CD4-positive, alpha-beta memory T cell (primary cell): ENCODE data around the gene CCNE1. TPM values are rescaled to one million over a fixed set of nuclear protein-coding genes. Genes with fewer than 3 reads are reported as not detected.
A peak's percentile ranks its signal among the peaks of the same experiment; 100 is the strongest.

Source experiments
- CTCF ChIA-PET: fragments of 350-600 bp; sonication (Branson Sonifier 250); formaldehyde crosslinking; loops from one replicate; lab custom pipeline; 2021; ENCODE audit warnings: inconsistent platforms; ENCODE audit not compliant: partially characterized antibody; lab: Charles Lee
- POLR2A ChIA-PET: fragments of 350-600 bp; sonication (Branson Sonifier 250); formaldehyde crosslinking; loops from one replicate; lab custom pipeline; 2021; ENCODE audit not compliant: partially characterized antibody; lab: Charles Lee
- DNase-seq, 5 donors: peaks; one replicate each; pipeline versions ENCODE4 v3.0.0 to v3.0.0-alpha.2; 2020 to 2022; ENCODE audit warnings: mixed read lengths in 1 of 5
- H3K27ac ChIP-seq: one replicate; pipeline ENCODE4 v1.7.0; 2013; ENCODE audit warnings: low read depth, low read length
- H3K27me3 ChIP-seq: 2 replicates; pipeline ENCODE4 v1.7.0; 2013; ENCODE audit warnings: mild to moderate bottlenecking, low read length, moderate library complexity; ENCODE audit not compliant: insufficient read depth
- H3K36me3 ChIP-seq: 2 replicates; pipeline ENCODE4 v1.7.0; 2013; ENCODE audit warnings: mild to moderate bottlenecking, low read length, moderate library complexity; ENCODE audit not compliant: insufficient read depth
- H3K4me1 ChIP-seq: 2 replicates; pipeline ENCODE4 v1.7.0; 2013; ENCODE audit warnings: mild to moderate bottlenecking, low read length, moderate library complexity; ENCODE audit not compliant: insufficient read depth
- H3K4me3 ChIP-seq, 2 donors: one replicate each; pipeline ENCODE4 v1.7.0; 2013; ENCODE audit warnings: low read length in 2 of 2, mild to moderate bottlenecking in 1 of 2
- H3K9me3 ChIP-seq, 2 donors: one replicate each; pipeline ENCODE4 v1.7.0; 2013; ENCODE audit warnings: low read length in 2 of 2, control low read depth in 1 of 2; ENCODE audit not compliant: control insufficient read depth in 1 of 2
- H3K27ac Mint-ChIP-seq, 7 donors: one replicate each; pipeline ENCODE4 v1.8.0; 2020 to 2021; ENCODE audit warnings: mixed read lengths in 7 of 7, mild to moderate bottlenecking in 6 of 7, inconsistent platforms in 3 of 7, moderate library complexity in 3 of 7
- H3K27me3 Mint-ChIP-seq, 2 donors: one replicate each; pipeline ENCODE4 v1.8.0; 2020 to 2021; ENCODE audit warnings: mixed read lengths in 2 of 2
- H3K36me3 Mint-ChIP-seq, 2 donors: one replicate each; pipeline ENCODE4 v1.8.0; 2020 to 2021; ENCODE audit warnings: mixed read lengths in 2 of 2, inconsistent platforms in 1 of 2, mild to moderate bottlenecking in 1 of 2
- H3K4me1 Mint-ChIP-seq, 4 donors: one replicate each; pipeline ENCODE4 v1.8.0; 2020 to 2021; ENCODE audit warnings: mixed read lengths in 4 of 4, mild to moderate bottlenecking in 1 of 4
- H3K4me3 Mint-ChIP-seq, 8 donors: one replicate each; pipeline ENCODE4 v1.8.0; 2020 to 2021; ENCODE audit warnings: mixed read lengths in 8 of 8, mild to moderate bottlenecking in 7 of 8, moderate library complexity in 6 of 8, inconsistent platforms in 3 of 8
- H3K9me3 Mint-ChIP-seq, 8 donors: one replicate each; pipeline ENCODE4 v1.8.0; 2020 to 2021; ENCODE audit warnings: mixed read lengths in 8 of 8, mild to moderate bottlenecking in 5 of 8, inconsistent platforms in 3 of 8, moderate library complexity in 1 of 8
- intact Hi-C: fragments of 100-400 bp; cut with micrococcal nuclease; formaldehyde crosslinking; loops from one replicate; pipeline ENCODE4 v1.15.1; 2023
- polyA plus RNA-seq, 2 donors: library from polyadenylated mRNA; unstranded; fragments of 300-500 nt; fragmentation: Illumina TruSeq; gene quantifications; one replicate each; pipeline ENCODE4 v1.2.3, GENCODE V29; 2021
- total RNA-seq, 2 experiments: library from RNA; stranded (reverse); gene quantifications; one replicate each; pipeline ENCODE4 v1.2.3, GENCODE V29; 2021

The CCNE1 gene
- total and polyA plus RNA-seq, 4 experiments from 2014 or later = 0.50 to 3.4 (median 1.9) TPM

GRCh38 chr19:29769997-29770396 lies 41.8 kb upstream of the CCNE1 start:
- no peak for DNase-seq
- ChIA-PET CTCF (interaction anchor here (1.0 to 4.6 kb wide), 3 partner anchors 9 to 105 kb away, joined by 3 to 21 read pairs (median 5); no protein-coding TSS in a partner anchor), POLR2A (no interaction called here)
- H3K27ac Mint-ChIP-seq = no peak overlapping the region
- Histone ChIP-seq H3K4me3 (no peak overlapping the region), H3K9me3 (no peaks in the 10 kb centered on the region), H3K4me1 (no peaks in the 10 kb centered on the region), H3K27ac (no peak overlapping the region), H3K36me3 (no peaks in the 10 kb centered on the region), H3K27me3 (no peaks in the 10 kb centered on the region)
- H3K9me3 Mint-ChIP-seq = no peaks in the 10 kb centered on the region
- intact Hi-C loops = no loop called here
- H3K36me3 Mint-ChIP-seq = no peaks in the 10 kb centered on the region
- no peaks in the 10 kb centered on the region for H3K4me1 Mint-ChIP-seq
- H3K4me3 Mint-ChIP-seq = no peak overlapping the region
- no peaks in the 10 kb centered on the region for H3K27me3 Mint-ChIP-seq

DNA sequence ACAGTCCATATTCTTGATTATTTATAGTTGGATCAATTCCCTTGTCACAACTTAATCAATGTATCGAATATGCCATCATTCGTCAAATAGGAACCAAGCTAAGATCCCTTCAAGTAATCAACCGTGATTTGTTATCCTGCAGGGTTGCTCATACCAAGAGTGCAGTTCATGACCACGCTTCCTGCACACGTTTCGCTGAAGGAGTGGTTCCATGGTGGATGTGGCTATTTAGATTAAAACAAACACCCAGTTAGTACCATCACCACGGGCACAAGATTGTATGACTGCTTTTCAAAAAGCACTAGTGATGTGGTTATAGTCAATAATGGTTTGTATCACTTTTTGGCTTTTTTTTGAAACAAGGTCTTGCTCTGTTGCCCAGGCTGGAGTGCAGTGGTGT lies 41.1 kb upstream of the CCNE1 start:
- H3K27me3 Mint-ChIP-seq = no peaks in the 10 kb centered on the region
- ChIA-PET POLR2A (no interaction called here), CTCF (interaction anchor here (1.9 to 5.2 kb wide), 3 partner anchors 10 to 102 kb away, joined by 5 to 42 read pairs (median 21); no protein-coding TSS in a partner anchor)
- no peak for DNase-seq
- no peaks in the 10 kb centered on the region for H3K36me3 Mint-ChIP-seq
- no peak overlapping the region for H3K27ac Mint-ChIP-seq
- no peaks in the 10 kb centered on the region for H3K4me1 ChIP-seq
- H3K9me3 ChIP-seq = no peaks in the 10 kb centered on the region
- intact Hi-C loops = loop anchor here (1.0 kb wide), 1 partner anchor 103 kb away; no protein-coding TSS in a partner anchor
- H3K27me3 ChIP-seq = no peaks in the 10 kb centered on the region
- no peak overlapping the region for H3K4me3 Mint-ChIP-seq
- no peaks in the 10 kb centered on the region for H3K36me3 ChIP-seq
- no peaks in the 10 kb centered on the region for H3K9me3 Mint-ChIP-seq
- no peaks in the 10 kb centered on the region for H3K4me1 Mint-ChIP-seq
- no peak overlapping the region for H3K27ac ChIP-seq
- no peak overlapping the region for H3K4me3 ChIP-seq

- CTCF ChIA-PET = interaction anchor here (1.9 to 5.2 kb wide), 3 partner anchors 11 to 101 kb away, joined by 5 to 42 read pairs (median 21); no protein-coding TSS in a partner anchor
- H3K9me3 ChIP-seq = no peaks in the 10 kb centered on the region
Measured at GRCh38 chr19:29771708-29772414, 39.9 kb upstream of the CCNE1 start.

GRCh38 chr19:29772696-29773095 lies 39.1 kb upstream of the CCNE1 start:
- CTCF ChIA-PET = interaction anchor here (1.9 to 5.2 kb wide), 2 partner anchors 13 to 100 kb away, joined by 7 to 42 read pairs; no protein-coding TSS in a partner anchor
- H3K4me1 Mint-ChIP-seq = no peaks in the 10 kb centered on the region

More at GRCh38 chr19:29771708-29772414, 39.9 kb upstream of the CCNE1 start:
- Mint-ChIP-seq H3K9me3 (no peaks in the 10 kb centered on the region), H3K27me3 (no peaks in the 10 kb centered on the region), H3K36me3 (no peaks in the 10 kb centered on the region), H3K4me3 (no peak overlapping the region), H3K4me1 (no peaks in the 10 kb centered on the region), H3K27ac (no peak overlapping the region)
- H3K4me3 ChIP-seq = no peak overlapping the region
- no peaks in the 10 kb centered on the region for H3K36me3 ChIP-seq
- POLR2A ChIA-PET = no interaction called here
- DNase-seq = peak in 3 of 5 donors; percentile 10 to 20 (median 13)
- H3K27ac ChIP-seq = no peak overlapping the region
- H3K27me3 ChIP-seq = no peaks in the 10 kb centered on the region
- intact Hi-C loops = loop anchor here (1.0 kb wide), 1 partner anchor 101 kb away; no protein-coding TSS in a partner anchor
- H3K4me1 ChIP-seq = no peaks in the 10 kb centered on the region

GRCh38 chr19:29773141-29773540 lies 38.6 kb upstream of the CCNE1 start:
- no peak for DNase-seq
- H3K4me1 Mint-ChIP-seq = no peaks in the 10 kb centered on the region
- CTCF ChIA-PET = interaction anchor here (1.9 to 5.2 kb wide), 2 partner anchors 13 to 99 kb away, joined by 7 to 42 read pairs; no protein-coding TSS in a partner anchor
- POLR2A ChIA-PET = interaction anchor here (0.7 kb wide), 1 partner anchor 105 kb away, joined by 3 read pairs; no protein-coding TSS in a partner anchor
- Histone ChIP-seq H3K4me3 (no peak overlapping the region), H3K9me3 (no peaks in the 10 kb centered on the region), H3K27me3 (no peaks in the 10 kb centered on the region), H3K4me1 (no peaks in the 10 kb centered on the region), H3K27ac (no peak overlapping the region), H3K36me3 (no peaks in the 10 kb centered on the region)
- no peak overlapping the region for H3K27ac Mint-ChIP-seq
- intact Hi-C loops = no loop called here
- no peaks in the 10 kb centered on the region for H3K27me3 Mint-ChIP-seq
- peak overlapping the region in 1 of 8 donors; percentile 48 for H3K4me3 Mint-ChIP-seq
- H3K9me3 Mint-ChIP-seq = no peaks in the 10 kb centered on the region
- H3K36me3 Mint-ChIP-seq = no peaks in the 10 kb centered on the region

More at GRCh38 chr19:29772696-29773095, 39.1 kb upstream of the CCNE1 start:
- H3K9me3 Mint-ChIP-seq = no peaks in the 10 kb centered on the region
- H3K27me3 Mint-ChIP-seq = no peaks in the 10 kb centered on the region
- H3K4me3 Mint-ChIP-seq = no peak overlapping the region
- POLR2A ChIA-PET = no interaction called here
- H3K9me3 ChIP-seq = no peaks in the 10 kb centered on the region
- no peaks in the 10 kb centered on the region for H3K36me3 Mint-ChIP-seq
- no peak for DNase-seq
- no peak overlapping the region for H3K4me3 ChIP-seq
- H3K27me3 ChIP-seq = no peaks in the 10 kb centered on the region
- H3K27ac Mint-ChIP-seq = no peak overlapping the region
- H3K36me3 ChIP-seq = no peaks in the 10 kb centered on the region
- H3K4me1 ChIP-seq = no peaks in the 10 kb centered on the region
- no peak overlapping the region for H3K27ac ChIP-seq
- intact Hi-C loops = no loop called here

GRCh38 chr19:29774126-29774525 lies 37.7 kb upstream of the CCNE1 start:
- POLR2A ChIA-PET = interaction anchor here (1.4 kb wide), 1 partner anchor 71 kb away, joined by 3 read pairs; no protein-coding TSS in a partner anchor
- Histone ChIP-seq H3K27ac (no peak overlapping the region), H3K4me1 (no peaks in the 10 kb centered on the region), H3K36me3 (no peaks in the 10 kb centered on the region), H3K4me3 (no peak overlapping the region), H3K9me3 (no peaks in the 10 kb centered on the region), H3K27me3 (no peaks in the 10 kb centered on the region)
- Mint-ChIP-seq H3K27ac (no peak overlapping the region), H3K27me3 (no peaks in the 10 kb centered on the region), H3K36me3 (no peaks in the 10 kb centered on the region), H3K9me3 (no peaks in the 10 kb centered on the region), H3K4me1 (no peaks in the 10 kb centered on the region), H3K4me3 (no peak overlapping the region)
- no peak for DNase-seq
- CTCF ChIA-PET = interaction anchor here (1.9 to 5.2 kb wide), 2 partner anchors 14 to 98 kb away, joined by 7 to 42 read pairs; no protein-coding TSS in a partner anchor
- intact Hi-C loops = no loop called here

DNA sequence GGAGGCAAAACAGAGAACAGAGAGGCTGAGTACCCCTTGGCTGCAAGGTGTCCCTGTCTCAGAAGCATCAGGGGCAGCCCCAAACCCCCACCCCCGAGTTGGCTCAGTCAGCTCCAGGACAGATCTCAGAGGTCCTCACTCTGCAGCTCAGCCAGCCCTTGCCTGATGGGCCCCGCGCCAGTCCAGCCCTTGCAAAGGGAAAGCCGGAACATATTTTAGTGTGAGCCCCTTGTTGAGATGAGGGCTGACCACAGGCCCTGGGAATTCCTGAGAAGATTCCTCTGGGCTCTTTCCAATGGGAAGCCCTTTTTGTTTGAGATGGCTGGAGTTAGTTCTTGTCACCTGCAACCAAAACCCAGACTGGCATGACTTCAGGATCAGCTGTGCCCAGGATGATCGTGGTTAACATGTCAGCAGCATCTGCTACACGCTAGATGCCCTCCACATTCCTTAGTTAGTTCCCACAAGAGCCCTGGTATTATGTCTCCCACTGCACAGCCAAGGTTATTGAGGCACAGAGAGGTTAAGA lies 33.9 kb upstream of the CCNE1 start:
- Mint-ChIP-seq H3K4me3 (no peak overlapping the region), H3K36me3 (no peaks in the 10 kb centered on the region), H3K27ac (peak overlapping the region in 1 of 7 donors; percentile 36), H3K4me1 (no peaks in the 10 kb centered on the region), H3K27me3 (no peaks in the 10 kb centered on the region), H3K9me3 (no peaks in the 10 kb centered on the region)
- Histone ChIP-seq H3K9me3 (no peaks in the 10 kb centered on the region), H3K4me3 (no peak overlapping the region), H3K27ac (no peak overlapping the region), H3K4me1 (no peaks in the 10 kb centered on the region), H3K27me3 (no peaks in the 10 kb centered on the region), H3K36me3 (no peaks in the 10 kb centered on the region)
- DNase-seq = no peak
- POLR2A ChIA-PET = no interaction called here
- CTCF ChIA-PET = interaction anchor here (0.9 kb wide), 1 partner anchor 8 kb away, joined by 3 read pairs; no protein-coding TSS in a partner anchor
- intact Hi-C loops = no loop called here
